Stomach (tissue), 9 donors: Measurements from ENCODE around the gene RAB4A. TPM values are rescaled to one million over a fixed set of nuclear protein-coding genes. Genes with fewer than 3 reads are reported as not detected.

Experiments used
- DNase-seq, 2 donors: peaks; one replicate each; pipeline versions ENCODE4 v3.0.0 to v3.0.0-alpha.2; 2013 to 2019
- H3K27ac ChIP-seq, 5 donors: fragments of 200-600 bp in 4 of 5; sonication (generic) in 4 of 5; one replicate each; pipeline ENCODE4 v1.5.1; 2013 to 2019; ENCODE audit warnings: mild to moderate bottlenecking in 1 of 5, moderate library complexity in 1 of 5
- H3K27me3 ChIP-seq, 3 donors: fragments of 200-600 bp; sonication (generic); one replicate each; pipeline ENCODE4 v1.5.1; 2017 to 2019; ENCODE audit warnings: mixed run types in 1 of 3
- H3K36me3 ChIP-seq, 4 donors: fragments of 200-600 bp; sonication (generic); 1 replicate in 3 of 4; 2 replicates in 1 of 4; pipeline ENCODE4 v1.5.1; 2016 to 2019
- H3K4me1 ChIP-seq, 4 donors: fragments of 200-600 bp; sonication (generic); one replicate each; pipeline ENCODE4 v1.5.1; 2016 to 2019
- H3K4me3 ChIP-seq, 4 donors: fragments of 200-600 bp; sonication (generic) in 3 of 4; one replicate each; pipeline ENCODE4 v1.5.1; 2016 to 2019; ENCODE audit warnings: mild to moderate bottlenecking in 1 of 4
- H3K9me3 ChIP-seq, 4 donors: fragments of 200-600 bp; sonication (generic); one replicate each; pipeline ENCODE4 v1.5.1; 2016 to 2019
- EP300 ChIP-seq: sonication (generic); formaldehyde crosslinking; IDR thresholded peaks from one replicate; pipeline ENCODE4 v1.6.1; 2017; ENCODE audit warnings: antibody characterized with exemption
- POLR2A ChIP-seq, 4 donors: fragments of 450-650 bp; IDR thresholded peaks; one replicate each; pipeline ENCODE4 v1.6.1; 2016; ENCODE audit warnings: antibody characterized with exemption in 4 of 4, control low read depth in 2 of 4, mild to moderate bottlenecking in 1 of 4, moderate library complexity in 1 of 4
- POLR2AphosphoS5 ChIP-seq, 3 donors: sonication (generic); formaldehyde crosslinking; IDR thresholded peaks; one replicate each; pipeline ENCODE4 v1.6.1; 2016; ENCODE audit warnings: antibody characterized with exemption in 3 of 3
- WGBS, 5 donors: extraction: QIAGEN DNeasy Blood & Tissue Kit in 3 of 5; methylation state at CpG; one replicate each; pipeline versions ENCODE4 v1.1.5 to v1.1.7; 2013 to 2018; 5-methylcytosine and 5-hydroxymethylcytosine counted together
- intact Hi-C: fragments of 100-400 bp; cut with DNase I; formaldehyde crosslinking; loops from one replicate; pipeline ENCODE4 v1.15.1; 2023; ENCODE audit warnings: low total_unique reads
- polyA plus RNA-seq, 3 donors: library from polyadenylated mRNA; stranded (reverse); fragments of 200-250 nt; gene quantifications; one replicate each; pipeline ENCODE4 v1.2.3, GENCODE V29; 2013
- total RNA-seq, 5 donors: library from RNA; depleted of rRNA; stranded (reverse); fragments of >200 nt; gene quantifications; one replicate each; pipeline versions ENCODE4 v1.1.0 to v1.2.3, GENCODE V29; 2014 to 2016
- TF ChIP-seq, protein P1 (sequence below), 7 experiments: fragments of 450-650 bp in 4 of 7; fragments of 200-600 bp in 3 of 7; sonication (generic) in 3 of 7; IDR thresholded peaks; one replicate each; pipeline ENCODE4 v1.5.1; 2016 to 2019; ENCODE audit warnings: antibody characterized with exemption in 7 of 7, control low read depth in 2 of 7, mild to moderate bottlenecking in 1 of 7
- donor health status: healthy with polysubstance abuse.
- donor health status: Bipolar disorder and iron deficiency.
- donor health status: healthy.

Gene RAB4A
- total and polyA plus RNA-seq, 8 donors = 24.1 to 277 (median 46.8) TPM

DNA sequence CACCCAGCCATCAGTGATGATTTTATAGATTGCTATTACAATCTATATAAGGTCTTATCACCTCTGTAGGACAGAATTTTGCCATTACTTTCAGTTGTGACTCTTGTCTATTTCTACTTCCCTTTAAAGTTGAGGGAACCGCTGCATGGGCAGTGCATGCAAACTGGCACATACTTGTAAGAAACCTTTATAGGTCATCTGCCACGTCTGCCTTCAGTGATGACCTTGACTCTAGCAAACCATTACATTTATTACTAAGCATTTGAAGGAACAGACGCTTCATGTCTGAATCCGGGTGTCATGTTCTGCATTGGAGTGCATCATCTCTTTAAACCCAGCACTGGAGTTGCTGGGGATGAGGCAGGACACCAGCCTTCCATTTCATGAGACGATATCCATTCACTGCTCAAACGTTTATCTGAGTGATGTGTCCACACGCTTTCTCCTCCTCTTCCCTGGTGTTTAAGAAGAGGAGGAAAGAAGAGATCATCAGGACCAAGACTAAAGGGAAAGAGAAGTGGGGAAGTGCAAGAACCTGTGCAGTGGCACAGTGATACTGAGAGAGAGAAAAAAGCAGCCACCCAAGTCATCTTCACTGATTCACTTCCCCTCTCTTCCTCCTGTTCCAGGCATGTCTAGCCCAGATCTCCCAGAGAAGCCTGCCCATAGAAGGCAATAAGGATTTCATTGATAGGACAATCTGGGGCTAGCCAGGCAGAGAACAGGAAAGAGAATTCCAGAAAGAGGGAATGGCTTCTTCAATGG is 57.9 kb downstream of the RAB4A start:
- no peak for TF ChIP-seq POLR2A (IDR thresholded peaks at IDR 0.05)
- no peak for TF ChIP-seq EP300
- no peak for TF ChIP-seq POLR2AphosphoS5 (IDR thresholded peaks at IDR 0.05)
- TF ChIP-seq, protein P1, sequence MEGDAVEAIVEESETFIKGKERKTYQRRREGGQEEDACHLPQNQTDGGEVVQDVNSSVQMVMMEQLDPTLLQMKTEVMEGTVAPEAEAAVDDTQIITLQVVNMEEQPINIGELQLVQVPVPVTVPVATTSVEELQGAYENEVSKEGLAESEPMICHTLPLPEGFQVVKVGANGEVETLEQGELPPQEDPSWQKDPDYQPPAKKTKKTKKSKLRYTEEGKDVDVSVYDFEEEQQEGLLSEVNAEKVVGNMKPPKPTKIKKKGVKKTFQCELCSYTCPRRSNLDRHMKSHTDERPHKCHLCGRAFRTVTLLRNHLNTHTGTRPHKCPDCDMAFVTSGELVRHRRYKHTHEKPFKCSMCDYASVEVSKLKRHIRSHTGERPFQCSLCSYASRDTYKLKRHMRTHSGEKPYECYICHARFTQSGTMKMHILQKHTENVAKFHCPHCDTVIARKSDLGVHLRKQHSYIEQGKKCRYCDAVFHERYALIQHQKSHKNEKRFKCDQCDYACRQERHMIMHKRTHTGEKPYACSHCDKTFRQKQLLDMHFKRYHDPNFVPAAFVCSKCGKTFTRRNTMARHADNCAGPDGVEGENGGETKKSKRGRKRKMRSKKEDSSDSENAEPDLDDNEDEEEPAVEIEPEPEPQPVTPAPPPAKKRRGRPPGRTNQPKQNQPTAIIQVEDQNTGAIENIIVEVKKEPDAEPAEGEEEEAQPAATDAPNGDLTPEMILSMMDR (IDR thresholded peaks at IDR 0.05) = no peak
- Histone ChIP-seq H3K36me3 (peaks cover 4 to 41% (median 26%) of the 10 kb centered on the region in 4 donors), H3K27me3 (no peaks in the 10 kb centered on the region), H3K4me3 (no peak overlapping the region), H3K9me3 (peaks cover 0 to 2% (median under 1%) of the 10 kb centered on the region in 4 donors), H3K27ac (no peak overlapping the region), H3K4me1 (peaks cover 0 to 10% (median 0%) of the 10 kb centered on the region in 4 donors)
- DNase-seq = no peak
- intact Hi-C loops = no loop called here
- 79 to 96% (median 83%) methylated on average over 7 of the region's 7 CpGs for WGBS, 5 donors

DNA sequence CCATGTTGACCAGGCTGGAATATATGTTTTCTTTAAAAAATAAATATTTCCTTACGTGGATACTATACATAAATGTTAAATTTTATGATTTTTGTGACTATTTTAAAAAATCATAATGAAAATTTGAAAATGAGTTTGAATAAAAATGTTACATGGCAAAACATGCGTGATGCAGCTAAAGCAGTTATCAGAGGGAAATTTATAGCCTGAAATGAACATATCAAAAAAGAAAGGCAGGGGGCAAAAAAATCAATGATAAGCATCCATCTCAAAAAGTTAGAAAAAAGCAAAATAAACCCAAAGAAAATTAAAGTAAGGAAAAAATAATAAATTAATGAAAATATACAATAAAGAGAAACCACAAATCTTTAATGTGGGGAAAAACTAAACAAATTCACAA is 63.4 kb downstream of the RAB4A start:
- Histone ChIP-seq H3K4me1 (peaks cover 0 to 10% (median 1%) of the 10 kb centered on the region in 4 donors), H3K4me3 (no peak overlapping the region), H3K36me3 (peaks cover 0 to 15% (median 6%) of the 10 kb centered on the region in 4 donors), H3K27ac (no peak overlapping the region), H3K9me3 (peaks cover 0 to 10% (median 4%) of the 10 kb centered on the region in 4 donors), H3K27me3 (no peaks in the 10 kb centered on the region)
- no peak for DNase-seq
- intact Hi-C loops = no loop called here
- 69 to 99% (median 71%) methylated on average over 2 of the region's 2 CpGs for WGBS, 5 donors
- TF ChIP-seq POLR2A (IDR thresholded peaks at IDR 0.05) (no peak), POLR2AphosphoS5 (IDR thresholded peaks at IDR 0.05) (no peak), EP300 (no peak)
- TF ChIP-seq, protein P1 (IDR thresholded peaks at IDR 0.05) = no peak

DNA sequence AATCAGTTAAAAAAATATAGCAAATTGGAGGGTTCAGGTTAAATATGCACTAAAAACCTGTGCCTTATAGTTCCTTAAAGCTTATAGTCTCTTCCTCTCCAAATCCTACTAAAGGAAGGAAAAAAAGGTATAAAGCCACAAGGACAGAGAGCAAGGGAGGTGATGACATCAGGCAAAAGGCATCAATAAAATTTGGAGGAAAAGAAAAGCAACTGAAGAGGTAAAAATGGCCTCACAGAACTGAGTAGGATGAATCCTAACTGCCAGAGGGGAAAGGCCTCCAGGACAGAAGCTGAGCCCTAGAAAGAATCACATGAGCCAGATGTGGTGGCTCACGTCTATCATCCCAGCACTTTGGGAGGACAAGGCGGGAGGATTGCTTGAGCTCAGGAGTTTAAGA is 63.8 kb downstream of the RAB4A start:
- Histone ChIP-seq H3K27me3 (no peaks in the 10 kb centered on the region), H3K27ac (no peak overlapping the region), H3K4me3 (no peak overlapping the region), H3K36me3 (peaks cover 0 to 11% (median 6%) of the 10 kb centered on the region in 4 donors), H3K4me1 (peaks cover 0 to 14% (median 3%) of the 10 kb centered on the region in 4 donors), H3K9me3 (peaks cover 0 to 10% (median 4%) of the 10 kb centered on the region in 4 donors)
- intact Hi-C loops = no loop called here
- TF ChIP-seq, protein P1 (IDR thresholded peaks at IDR 0.05) = no peak
- TF ChIP-seq POLR2A (IDR thresholded peaks at IDR 0.05) (no peak), EP300 (no peak), POLR2AphosphoS5 (IDR thresholded peaks at IDR 0.05) (no peak)
- 93 to 100% (median 98%) methylated on average over 2 of the region's 2 CpGs for WGBS, 5 donors
- no peak for DNase-seq

DNA sequence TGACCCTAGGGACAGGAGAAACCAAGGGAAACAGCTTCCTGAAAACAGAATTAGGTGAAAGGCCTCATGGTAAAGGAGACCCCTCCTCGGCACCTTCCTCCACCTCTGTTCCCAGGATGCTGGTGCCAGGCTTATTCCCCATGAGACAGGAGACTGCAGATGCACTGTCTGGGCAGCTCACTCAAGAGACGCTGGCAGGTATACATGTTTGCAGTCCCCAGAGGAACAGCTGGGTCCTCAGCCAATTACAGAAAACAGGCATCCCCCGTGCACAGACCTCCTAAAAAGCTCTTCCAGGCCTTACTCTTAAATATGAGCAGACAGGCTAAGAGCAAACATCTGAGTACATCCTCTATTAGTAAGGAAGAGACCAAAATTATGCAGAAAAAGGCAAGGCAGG is 65.4 kb downstream of the RAB4A start:
- no peak for DNase-seq
- H3K36me3 ChIP-seq = peaks cover 0 to 11% (median 3%) of the 10 kb centered on the region in 4 donors
- no peaks in the 10 kb centered on the region for H3K27me3 ChIP-seq
- no peak overlapping the region for H3K27ac ChIP-seq
- WGBS, 5 donors = 81 to 97% (median 88%) methylated on average over 3 of the region's 3 CpGs
- H3K4me1 ChIP-seq = peaks cover 0 to 30% (median 14%) of the 10 kb centered on the region in 4 donors
- H3K4me3 ChIP-seq = no peak overlapping the region
- intact Hi-C loops = no loop called here
- TF ChIP-seq POLR2AphosphoS5 (IDR thresholded peaks at IDR 0.05) (no peak), EP300 (no peak), POLR2A (IDR thresholded peaks at IDR 0.05) (no peak)
- TF ChIP-seq, protein P1 (IDR thresholded peaks at IDR 0.05) = no peak
- peaks cover 0 to 10% (median 4%) of the 10 kb centered on the region in 4 donors for H3K9me3 ChIP-seq
